Activated naive CD8-positive, alpha-beta T cell treated with anti-CD3 and anti-CD28 coated beads, Interleukin-2, amount 50 U/mL, for 24 hours (primary cell): Measurements from ENCODE around the gene GTPBP3.

Source experiments
- ATAC-seq: fragments of 150-1000 bp; cut with Tn5 transposase; one replicate; pipeline ENCODE4 v1.10.0; 2021
- DNase-seq: peaks from one replicate; pipeline ENCODE4 v3.0.0; 2021
- H3K27ac Mint-ChIP-seq: one replicate; pipeline ENCODE4 v1.8.0; 2021; ENCODE audit warnings: mild to moderate bottlenecking, mixed read lengths
- H3K27me3 Mint-ChIP-seq: one replicate; pipeline ENCODE4 v1.8.0; 2021; ENCODE audit warnings: mixed read lengths
- H3K36me3 Mint-ChIP-seq: one replicate; pipeline ENCODE4 v1.8.0; 2021; ENCODE audit warnings: low read depth, mixed read lengths
- H3K4me1 Mint-ChIP-seq: one replicate; pipeline ENCODE4 v1.8.0; 2021; ENCODE audit warnings: mixed read lengths
- H3K4me3 Mint-ChIP-seq: one replicate; pipeline ENCODE4 v1.8.0; 2021; ENCODE audit warnings: mild to moderate bottlenecking, moderate library complexity, mixed read lengths
- H3K9me3 Mint-ChIP-seq: one replicate; pipeline ENCODE4 v1.8.0; 2021; ENCODE audit warnings: mixed read lengths

The GTPBP3 gene

GRCh38 chr19:17391371-17392151 is 54.2 kb downstream of the GTPBP3 start:
- no peak for DNase-seq
- ATAC-seq, result no peak
- Mint-ChIP-seq H3K27ac (no peak overlapping the region), H3K9me3 (no peaks in the 10 kb centered on the region), H3K27me3 (peaks cover 3% of the 10 kb centered on the region), H3K36me3 (no peaks in the 10 kb centered on the region), H3K4me1 (peaks cover 27% of the 10 kb centered on the region), H3K4me3 (peak overlapping the region; percentile 81)
